GM12891 (cell line): ENCODE results near the gene SLC3A2.
A peak's percentile ranks its signal among the peaks of the same experiment; 100 is the strongest.
"Not testable (repeated sequence)": the region's sequence is repeated elsewhere in the genome, so short reads cannot be mapped to it uniquely, and the experiment has no call there.

Experiments used
- DNase-seq: peaks from one replicate; pipeline ENCODE4 v3.0.0; 2011; ENCODE audit warnings: low spot score; ENCODE audit not compliant: insufficient read length
- FAIRE-seq: peaks from 2 replicates; lab custom pipeline; 2011; peaks lifted over from hg19 to GRCh38; lab: Jason Lieb, UNC
- PAX5 ChIP-seq: IDR thresholded peaks from 2 replicates; pipeline ENCODE4 v1.6.1; 2011; ENCODE audit warnings: low read length, moderate library complexity, mild to moderate bottlenecking; ENCODE audit not compliant: insufficient read depth, severe bottlenecking
- POLR2A ChIP-seq: IDR thresholded peaks from 2 replicates; pipeline ENCODE4 v1.6.1; 2011; ENCODE audit warnings: low read depth, low read length, control low read depth
- POLR2AphosphoS5 ChIP-seq: IDR thresholded peaks from 2 replicates; pipeline ENCODE4 v1.6.1; 2011; ENCODE audit warnings: low read depth, low read length, control low read depth
- POU2F2 ChIP-seq: IDR thresholded peaks from 2 replicates; pipeline ENCODE4 v1.6.1; 2011; ENCODE audit warnings: low read depth, mild to moderate bottlenecking, control low read depth, low read length, moderate library complexity
- SPI1 ChIP-seq: IDR thresholded peaks from 2 replicates; pipeline ENCODE4 v1.6.1; 2011; ENCODE audit warnings: low read depth, low read length, control low read depth
- TAF1 ChIP-seq: IDR thresholded peaks from 2 replicates; pipeline ENCODE4 v1.6.1; 2011; ENCODE audit warnings: low read depth, low read length, control low read depth

Gene SLC3A2

DNA sequence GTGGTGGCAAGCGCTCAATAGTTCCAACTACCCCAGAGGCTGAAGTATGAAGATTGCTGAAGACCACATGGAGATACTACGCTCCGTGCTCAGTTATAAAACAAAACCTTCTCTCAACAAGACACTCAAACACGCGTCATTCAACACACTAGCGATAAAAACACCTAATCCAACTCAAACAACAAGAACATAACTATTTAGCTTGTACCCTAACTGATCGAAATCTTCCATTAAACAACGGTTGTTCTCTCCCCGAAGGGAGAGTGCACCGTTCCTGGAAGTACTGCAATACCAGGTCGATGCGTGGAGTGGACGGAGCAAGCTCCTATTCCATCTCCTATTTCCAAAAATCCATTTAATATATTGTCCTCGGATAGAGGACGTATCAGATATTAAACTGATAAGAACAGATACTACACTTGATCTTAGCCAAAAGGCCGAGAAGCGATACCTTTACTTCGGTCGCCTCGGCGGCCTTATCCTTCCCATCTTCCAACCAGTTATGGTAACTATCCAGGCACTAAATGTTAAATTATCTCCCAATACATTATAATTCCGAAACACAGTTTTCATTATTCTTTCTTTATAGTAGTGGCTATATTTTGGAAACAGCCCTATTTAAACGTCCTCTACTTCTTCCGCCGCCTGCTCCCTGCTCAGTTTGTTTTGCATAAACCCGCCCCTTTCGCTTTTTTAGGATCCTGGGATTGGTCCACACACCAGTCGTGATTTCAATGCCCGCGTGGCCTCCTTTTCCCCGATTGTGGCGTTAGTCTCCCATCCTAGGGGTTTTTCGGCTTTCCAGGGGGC, 39.1 kb upstream of the SLC3A2 start:
- peak; percentile 100 for FAIRE-seq
- peak; percentile 99 for TF ChIP-seq POU2F2
- TF ChIP-seq TAF1: peak; percentile 88
- peak; percentile 2 for TF ChIP-seq PAX5
- no peak; the same call in 1 of the 2 replicates for TF ChIP-seq SPI1
- TF ChIP-seq POLR2AphosphoS5: peak; percentile 100
- TF ChIP-seq POLR2A: peak; percentile 100

DNA sequence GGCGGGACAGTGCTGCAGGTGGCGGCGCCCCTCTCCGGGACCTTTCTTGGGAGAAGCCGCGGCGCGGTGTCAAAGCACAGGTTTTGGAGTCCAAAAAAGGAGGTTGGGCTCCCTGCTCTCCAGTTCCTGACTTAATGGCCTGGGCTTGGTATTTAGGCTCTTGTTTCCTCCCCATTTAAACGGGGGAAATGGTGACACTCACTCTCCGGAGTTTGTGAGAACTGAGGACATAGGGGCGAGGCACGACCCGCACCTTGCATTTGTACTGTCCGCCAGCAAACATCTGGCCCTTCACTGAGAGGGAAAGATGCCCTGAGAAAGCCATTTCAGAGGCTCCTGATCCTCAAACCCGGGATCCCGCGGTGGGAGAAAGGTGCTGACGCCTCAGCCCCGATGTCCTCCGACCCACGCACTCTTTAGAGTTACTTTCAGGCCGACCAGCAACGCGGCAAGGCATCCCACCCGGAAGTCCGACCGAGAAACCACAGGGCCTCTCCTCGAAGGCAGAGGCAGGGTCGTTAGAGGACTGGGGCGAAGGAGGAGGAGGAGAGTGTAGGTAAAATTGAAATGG, 38.4 kb upstream of the SLC3A2 start:
- FAIRE-seq: no peak
- no peak for TF ChIP-seq POU2F2
- TF ChIP-seq POLR2AphosphoS5: no peak
- peak; percentile 41; the same call in 1 of the 2 replicates for TF ChIP-seq TAF1
- DNase-seq: no peak

More for the DNA sequence above, 39.1 kb upstream of the SLC3A2 start:
- DNase-seq: peak; percentile 71

DNA sequence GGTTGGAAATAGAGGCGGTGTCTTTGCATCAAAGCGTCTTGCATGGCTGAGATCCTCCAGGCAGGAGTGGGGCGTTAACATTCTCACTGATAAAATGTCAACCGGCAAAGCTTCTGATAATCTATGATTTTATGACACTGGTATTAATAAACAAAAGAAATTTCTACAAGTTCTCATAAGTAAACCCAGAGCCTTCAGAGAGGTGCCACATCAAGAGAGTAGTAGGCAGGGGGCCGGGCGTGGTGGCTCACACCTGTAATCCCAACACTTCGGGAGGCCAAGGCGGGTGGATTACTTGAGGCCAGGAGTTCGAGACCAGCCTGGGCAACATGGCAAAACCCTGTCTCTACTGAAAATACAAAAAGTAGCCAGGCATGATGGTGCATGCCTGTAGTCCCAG, 37.8 kb upstream of the SLC3A2 start:
- not testable (repeated sequence) for DNase-seq, FAIRE-seq

DNA sequence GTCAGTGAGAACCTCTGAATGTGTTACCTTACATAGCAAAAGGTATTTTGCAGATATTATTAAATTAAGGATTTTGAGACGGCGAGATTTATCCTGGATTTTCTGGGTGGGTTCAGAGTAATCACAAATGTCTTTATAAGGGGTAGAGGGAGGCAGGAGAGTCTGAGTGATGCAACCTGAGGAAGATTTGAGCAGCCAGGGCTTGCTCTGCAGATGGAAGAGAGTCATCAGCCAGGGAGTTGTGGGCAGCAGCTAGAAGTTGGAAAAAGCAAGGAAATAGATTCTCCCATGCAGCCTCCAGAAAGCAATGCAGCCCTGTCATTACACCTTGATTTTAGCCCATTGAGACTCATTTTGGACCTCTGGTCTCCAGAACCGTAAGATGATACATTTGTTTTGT, 37.2 kb upstream of the SLC3A2 start:
- TF ChIP-seq POU2F2 (no peak), TAF1 (no peak), POLR2AphosphoS5 (no peak), SPI1 (no peak), POLR2A (no peak), PAX5 (no peak)
- no peak for DNase-seq
- FAIRE-seq: no peak

DNA sequence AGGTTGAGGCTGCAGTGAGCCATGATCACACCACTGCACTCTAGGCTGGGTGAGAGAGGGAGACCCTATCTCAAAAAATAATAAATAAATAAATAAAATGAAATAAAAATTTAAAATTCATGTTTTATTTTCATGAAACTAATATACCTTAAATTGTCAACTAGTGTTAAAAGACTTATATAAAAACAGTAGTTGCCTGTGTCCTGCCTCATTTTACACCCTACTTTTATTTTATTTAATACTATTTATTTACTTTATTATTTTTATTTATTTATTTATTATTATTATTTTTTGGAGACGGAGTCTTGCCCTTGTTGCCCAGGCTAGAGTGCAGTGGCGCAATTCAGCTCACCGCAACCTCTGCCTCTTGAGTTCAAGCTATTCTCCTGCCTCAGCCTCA, 36.5 kb upstream of the SLC3A2 start:
- no peak for TF ChIP-seq POLR2AphosphoS5
- TF ChIP-seq TAF1: no peak
- TF ChIP-seq PAX5: no peak
- no peak for TF ChIP-seq POLR2A
- no peak for TF ChIP-seq POU2F2
- no peak for TF ChIP-seq SPI1
- DNase-seq (no peak), FAIRE-seq (no peak)

DNA sequence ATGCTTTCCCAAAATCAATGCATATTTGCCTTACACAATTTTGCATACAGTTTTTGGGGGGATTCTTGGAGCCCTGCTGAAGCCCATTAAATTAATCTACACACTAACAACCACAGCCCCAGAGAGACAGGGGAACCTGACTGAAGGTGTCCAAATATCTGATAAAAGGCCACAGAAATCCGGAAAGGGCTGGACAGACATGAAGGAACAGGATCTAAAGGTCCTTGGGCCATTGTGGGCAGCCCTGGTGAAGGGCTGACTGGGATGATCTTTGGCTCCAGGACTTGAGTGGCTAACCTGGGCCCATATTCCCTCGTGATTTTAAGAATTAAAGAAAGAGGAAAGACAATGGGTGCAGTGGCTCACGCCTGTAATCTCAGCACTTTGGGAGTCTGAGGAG, 34.5 kb upstream of the SLC3A2 start:
- TF ChIP-seq POLR2AphosphoS5: no peak
- no peak for TF ChIP-seq PAX5
- no peak for TF ChIP-seq TAF1
- TF ChIP-seq POLR2A: no peak
- DNase-seq (no peak), FAIRE-seq (no peak)

DNA sequence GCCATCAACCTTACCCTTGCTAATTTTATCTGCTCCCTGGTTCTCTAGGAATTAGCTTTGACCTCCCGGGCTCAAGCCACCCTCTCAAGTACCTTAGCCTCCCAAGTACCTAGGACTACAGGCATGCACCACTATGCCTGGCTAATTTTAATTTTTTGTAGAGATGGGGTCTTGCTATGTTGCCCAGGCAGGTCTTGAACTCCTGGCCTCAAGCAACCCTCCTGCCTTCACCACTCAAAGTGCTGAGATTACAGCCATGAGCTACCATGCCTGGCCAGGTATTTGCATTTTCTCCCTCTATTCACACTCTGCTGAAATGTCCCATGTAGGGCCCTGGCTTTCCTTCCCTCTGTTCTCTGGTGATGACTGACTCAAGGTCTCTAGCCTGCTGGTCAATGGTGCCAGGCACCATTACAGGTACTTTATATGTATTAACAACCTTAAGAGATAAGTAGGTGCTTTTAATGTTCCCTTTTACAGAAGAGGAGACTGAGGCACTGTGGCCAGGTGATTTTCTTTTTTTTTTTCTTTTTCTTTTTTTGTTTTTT, 32.9 kb upstream of the SLC3A2 start:
- FAIRE-seq: no peak
- DNase-seq: no peak
- no peak for TF ChIP-seq PAX5

DNA sequence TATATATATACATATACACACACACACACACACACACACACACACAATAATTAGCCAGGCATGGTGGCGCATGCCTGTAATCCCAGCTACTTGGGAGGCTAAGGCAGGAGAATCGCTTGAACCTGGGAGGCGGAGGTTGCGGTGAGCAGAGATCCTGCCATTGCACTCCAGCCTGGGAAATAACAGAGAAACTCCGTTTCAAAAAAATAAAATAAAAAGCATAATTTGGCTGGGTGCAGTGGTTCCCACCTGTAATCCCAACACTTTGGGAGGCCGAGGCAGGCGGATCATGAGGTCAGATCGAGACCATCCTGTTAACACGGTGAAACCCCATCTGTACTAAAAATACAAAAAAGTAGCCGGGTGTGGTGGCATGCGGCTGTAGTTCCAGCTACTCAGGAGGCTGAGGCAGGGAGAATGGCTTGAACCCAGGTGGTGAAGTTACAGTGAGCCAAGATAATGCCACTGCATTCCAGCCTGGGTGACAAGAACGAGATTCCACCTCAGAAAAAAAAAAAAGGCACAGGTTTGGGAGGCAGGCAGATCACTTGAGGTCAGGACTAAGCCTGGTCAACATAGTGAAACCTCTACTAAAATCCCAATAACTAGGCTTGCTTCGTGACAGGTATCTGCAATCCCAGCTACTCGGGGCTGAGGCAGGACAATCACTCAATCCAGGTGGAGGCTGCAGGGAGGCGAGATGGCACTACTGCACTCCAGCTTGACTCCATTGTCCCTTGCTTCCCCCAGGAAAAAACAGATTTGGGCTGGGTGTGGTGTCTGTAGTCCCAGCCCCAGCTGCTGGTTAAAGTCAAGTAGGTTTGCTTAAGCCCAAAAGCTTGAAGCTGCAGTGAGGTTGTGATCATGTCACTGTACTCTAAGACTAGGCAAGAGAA, 29.5 kb upstream of the SLC3A2 start:
- no peak for TF ChIP-seq PAX5
- TF ChIP-seq POLR2A: peak; percentile 88
- peak; percentile 69 for TF ChIP-seq POU2F2
- TF ChIP-seq POLR2AphosphoS5: peak; percentile 82; the same call in 1 of the 2 replicates
- TF ChIP-seq SPI1: no peak
- TF ChIP-seq TAF1: no peak
- no peak for FAIRE-seq
- no peak for DNase-seq

DNA sequence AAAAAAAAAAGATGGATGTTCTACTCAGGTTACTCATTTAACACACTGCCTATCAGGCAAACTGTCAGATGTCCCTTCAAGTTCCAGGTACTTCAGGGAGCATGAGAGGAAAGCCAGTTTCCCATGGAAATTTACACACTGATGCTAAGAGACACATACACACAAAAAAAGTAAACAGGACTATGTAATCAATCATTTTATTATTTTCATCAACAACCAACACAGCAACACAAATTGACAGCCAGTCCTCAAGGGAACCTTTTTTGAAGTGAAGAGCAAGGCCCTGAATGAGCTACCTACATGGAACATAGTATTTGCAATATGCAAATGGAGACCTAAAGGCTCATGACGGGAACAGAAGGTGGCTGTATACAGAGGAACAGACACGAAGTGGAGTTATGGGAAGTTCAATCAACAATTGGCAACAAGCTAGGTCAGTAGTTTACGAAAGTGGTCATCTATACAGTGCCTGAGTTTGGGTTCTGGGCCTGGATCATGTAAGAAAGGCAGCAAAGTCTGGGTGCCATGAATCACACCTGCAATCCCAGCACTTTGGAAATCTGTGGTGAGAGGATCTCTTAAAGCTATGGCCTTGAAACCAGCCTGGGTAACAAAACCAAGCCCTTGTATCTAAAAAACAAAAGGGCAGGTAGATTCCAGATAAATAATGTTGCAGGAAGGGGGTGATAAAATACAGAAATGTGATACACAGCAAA, 28.7 kb upstream of the SLC3A2 start:
- TF ChIP-seq POU2F2: 0 out of 2 replicates have a peak, but pooled peaks have one; percentile 55
- peak; percentile 13; the same call in 1 of the 2 replicates for TF ChIP-seq POLR2A
- no peak for TF ChIP-seq TAF1
- no peak for DNase-seq
- no peak for FAIRE-seq

DNA sequence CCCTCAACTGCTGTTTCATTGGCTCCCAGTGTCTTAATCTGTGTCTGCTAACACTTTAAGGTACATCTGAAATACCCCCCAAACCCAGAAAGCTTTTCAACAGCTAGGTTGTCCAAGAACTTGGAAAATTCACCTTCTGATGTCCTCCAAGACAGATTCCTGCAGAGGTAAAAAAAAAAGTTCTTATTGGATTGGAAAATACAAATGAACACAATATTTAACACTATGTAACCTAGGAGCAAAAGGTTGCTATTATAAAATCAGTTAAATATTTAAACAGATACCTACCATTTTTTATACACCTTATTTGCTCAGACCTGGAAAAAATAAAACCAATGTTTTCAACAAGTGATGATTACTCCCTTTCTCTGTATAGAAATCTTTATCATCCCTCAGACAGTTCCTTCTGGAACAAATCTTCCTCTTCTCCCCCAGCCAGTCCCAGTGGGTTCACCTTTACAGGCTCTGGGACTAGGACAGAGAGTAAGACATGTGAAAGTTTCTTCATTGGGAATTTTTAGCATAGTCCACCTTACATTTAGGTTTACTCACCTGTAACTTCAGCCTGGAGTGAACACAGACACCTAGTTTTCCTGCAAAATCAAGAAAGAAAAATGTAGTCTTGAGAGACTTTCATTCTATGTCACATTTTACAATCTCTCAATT, 28.0 kb upstream of the SLC3A2 start:
- no peak for DNase-seq
- FAIRE-seq: no peak

More for the DNA sequence above, 28.0 kb upstream of the SLC3A2 start:
- TF ChIP-seq POLR2A: 0 out of 2 replicates have a peak, but pooled peaks have one; percentile 15
- no peak for TF ChIP-seq SPI1
- TF ChIP-seq PAX5: no peak
